NCI-H2227 (cell line): Measurements from ENCODE around the gene WNK4.
"Not testable (repeated sequence)": the region's sequence is repeated elsewhere in the genome, so short reads cannot be mapped to it uniquely, and the experiment has no call there.

Experiments
- DNase-seq: peaks from one replicate; lab custom pipeline; 2025; ENCODE audit not compliant: unreplicated experiment; lab: John Stamatoyannopoulos, UW

The WNK4 gene

GRCh38 chr17:42779936-42780850 lies at the start of gene WNK4:
TSS of gene WNK4 (plus strand) at chr17:42780610. CDS start at chr17:42780699, 89 bp downstream.
- DNase-seq = peak; percentile 64

GRCh38 chr17:42740699-42741098 lies 39.7 kb upstream of the WNK4 start:
- DNase-seq = no peak

- DNase-seq = not testable (repeated sequence)
Measured at GRCh38 chr17:42742916-42743315, 37.5 kb upstream of the WNK4 start.

- peak; percentile 35 for DNase-seq
Measured at GRCh38 chr17:42743595-42744282, 36.7 kb upstream of the WNK4 start.

GRCh38 chr17:42744283-42744805 lies 36.1 kb upstream of the WNK4 start:
- DNase-seq = peak; percentile 88

- DNase-seq = peak; percentile 97
Measured at GRCh38 chr17:42744806-42745617, 35.4 kb upstream of the WNK4 start, which contains the start of gene EZH1. TSS of gene EZH1 (minus strand) at chr17:42745040. CDS start at chr17:42728941, 16,099 bp downstream.

- no peak for DNase-seq
Measured at GRCh38 chr17:42748202-42748907, 32.1 kb upstream of the WNK4 start.

GRCh38 chr17:42748908-42749798 lies 31.3 kb upstream of the WNK4 start:
- no peak for DNase-seq

- no peak for DNase-seq
Measured at GRCh38 chr17:42750739-42751344, 29.6 kb upstream of the WNK4 start.

GRCh38 chr17:42751628-42752027 lies 28.8 kb upstream of the WNK4 start:
- no peak for DNase-seq

GRCh38 chr17:42754782-42755181 lies 25.6 kb upstream of the WNK4 start:
- DNase-seq = no peak

GRCh38 chr17:42759982-42760651 lies 20.3 kb upstream of the WNK4 start:
- DNase-seq = no peak

- peak; percentile 83 for DNase-seq
Measured at GRCh38 chr17:42760652-42761581, 19.5 kb upstream of the WNK4 start, which contains the start of gene RAMP2. TSS of gene RAMP2 (plus strand) at chr17:42761227. CDS start at chr17:42761262, 35 bp downstream.

- no peak for DNase-seq
Measured at GRCh38 chr17:42761638-42762037, 18.8 kb upstream of the WNK4 start.

- DNase-seq = no peak
Measured at GRCh38 chr17:42766124-42766523, 14.3 kb upstream of the WNK4 start.

- no peak for DNase-seq
Measured at GRCh38 chr17:42767512-42767911, 12.9 kb upstream of the WNK4 start.

- DNase-seq = peak; percentile 21
Measured at GRCh38 chr17:42768006-42768405, 12.4 kb upstream of the WNK4 start.
